ENCODE measurements around the gene CREB3L1. TPM values are rescaled to one million over a fixed set of nuclear protein-coding genes. Genes with fewer than 3 reads are reported as not detected.

Gene CREB3L1
- total and polyA plus RNA-seq, 2 donors (not counting 3 experiments of a cell fraction or from before 2014, with no cell fraction given) = 0.23 to 0.84 TPM

GRCh38 chr11:46280706-46281105 lies 3.2 kb downstream of the CREB3L1 start:
- dilution Hi-C loops (cut with MboI; ENCODE audit: extremely low pct_ligation_motif_present, low sequenced_read_pairs) = no loop called here
- Histone ChIP-seq H3K4me1 (ENCODE audit: control insufficient read depth, extremely low read depth, insufficient read depth, low read length) (peaks cover 6% of the 10 kb centered on the region), H3K27me3 (ENCODE audit: control insufficient read depth in 2 of 2, insufficient read depth in 2 of 2, low read length in 2 of 2) (peaks cover 44 to 45% of the 10 kb centered on the region in 2 experiments), H3K79me2 (ENCODE audit: control insufficient read depth, insufficient read depth, low read length) (no peaks in the 10 kb centered on the region), H3K27ac (ENCODE audit: insufficient read depth, low read depth, low read length) (no peak overlapping the region), H3K9ac (replicated peaks; ENCODE audit: extremely low read depth, insufficient read depth, low read length) (no peak overlapping the region), H4K20me1 (replicated peaks; ENCODE audit: control insufficient read depth, extremely low read depth, insufficient read depth, low read length) (no peaks in the 10 kb centered on the region), H3K36me3 (ENCODE audit: control insufficient read depth in 2 of 2, extremely low read depth in 1 of 2, insufficient read depth in 2 of 2, low read length in 2 of 2) (no peaks in the 10 kb centered on the region), H3K4me2 (ENCODE audit: insufficient read depth, low read length) (no peak overlapping the region), H3K9me3 (replicated peaks; ENCODE audit: control insufficient read depth, insufficient read depth, low read length) (no peaks in the 10 kb centered on the region), H3K9me1 (replicated peaks; ENCODE audit: control insufficient read depth, extremely low read depth, insufficient read depth, low read length) (no peaks in the 10 kb centered on the region), H2AFZ (ENCODE audit: low read depth, low read length) (no peak overlapping the region), H3K4me3 (replicated peaks in 1 of 3; ENCODE audit: insufficient read depth in 1 of 3, low read depth in 1 of 3, low read length in 3 of 3) (no peak overlapping the region)
- FAIRE-seq (no peak), DNase-seq (ENCODE audit: low read depth, low spot score) (no peak)
- ChIA-PET CTCF (no interaction called here), POLR2A (no interaction called here)
- intact Hi-C loops (cut with micrococcal nuclease) = no loop called here
- TF ChIP-seq FOS (IDR thresholded peaks at IDR 0.05; ENCODE audit: borderline replicate concordance, insufficient read depth, low read length) = no peak
- TF ChIP-seq MYC (IDR thresholded peaks at IDR 0.05; ENCODE audit: low read depth, low read length) = no peak
- no peak for TF ChIP-seq POLR2AphosphoS5 (IDR thresholded peaks at IDR 0.05; ENCODE audit: insufficient read depth, low read depth, low read length)
- TF ChIP-seq GATA2 (IDR thresholded peaks at IDR 0.05; ENCODE audit: insufficient read depth, insufficient read length, low read depth, low read length) = no peak
- TF ChIP-seq EZH2 (IDR thresholded peaks at IDR 0.05; ENCODE audit: borderline replicate concordance, low read depth, low read length, severe bottlenecking) = no peak
- no peak for TF ChIP-seq POLR2A (IDR thresholded peaks at IDR 0.05; ENCODE audit: low read depth, low read length)
- TF ChIP-seq MAX (IDR thresholded peaks at IDR 0.05; ENCODE audit: insufficient read depth, insufficient read length) = no peak
- no TSS peak for BruUV-seq (replicated peaks)

- no peak overlapping the region for H2AFZ ChIP-seq (ENCODE audit: low read depth, low read length)
- H3K27ac ChIP-seq (ENCODE audit: insufficient read depth, low read depth, low read length) = no peak overlapping the region
- H3K9me1 ChIP-seq (replicated peaks; ENCODE audit: control insufficient read depth, extremely low read depth, insufficient read depth, low read length) = no peaks in the 10 kb centered on the region
- H3K27me3 ChIP-seq (ENCODE audit: control insufficient read depth in 2 of 2, insufficient read depth in 2 of 2, low read length in 2 of 2) = peaks cover 44 to 47% of the 10 kb centered on the region in 2 experiments
- no peaks in the 10 kb centered on the region for H4K20me1 ChIP-seq (replicated peaks; ENCODE audit: control insufficient read depth, extremely low read depth, insufficient read depth, low read length)
- peaks cover 6% of the 10 kb centered on the region for H3K4me1 ChIP-seq (ENCODE audit: control insufficient read depth, extremely low read depth, insufficient read depth, low read length)
- H3K4me2 ChIP-seq (ENCODE audit: insufficient read depth, low read length) = no peak overlapping the region
- FAIRE-seq (no peak), DNase-seq (ENCODE audit: low read depth, low spot score) (no peak)
- no peaks in the 10 kb centered on the region for H3K9me3 ChIP-seq (replicated peaks; ENCODE audit: control insufficient read depth, insufficient read depth, low read length)
- no peaks in the 10 kb centered on the region for H3K36me3 ChIP-seq (ENCODE audit: control insufficient read depth in 2 of 2, extremely low read depth in 1 of 2, insufficient read depth in 2 of 2, low read length in 2 of 2)
- no peak overlapping the region for H3K9ac ChIP-seq (replicated peaks; ENCODE audit: extremely low read depth, insufficient read depth, low read length)
- intact Hi-C loops (cut with micrococcal nuclease) = no loop called here
- dilution Hi-C loops (cut with MboI; ENCODE audit: extremely low pct_ligation_motif_present, low sequenced_read_pairs) = no loop called here
- no peak overlapping the region for H3K4me3 ChIP-seq (replicated peaks in 1 of 3; ENCODE audit: insufficient read depth in 1 of 3, low read depth in 1 of 3, low read length in 3 of 3)
- POLR2A ChIA-PET = no interaction called here
- no peaks in the 10 kb centered on the region for H3K79me2 ChIP-seq (ENCODE audit: control insufficient read depth, insufficient read depth, low read length)
- no peak for TF ChIP-seq GATA2 (IDR thresholded peaks at IDR 0.05; ENCODE audit: insufficient read depth, insufficient read length, low read depth, low read length)
- TF ChIP-seq MYC (IDR thresholded peaks at IDR 0.05; ENCODE audit: low read depth, low read length) = no peak
- TF ChIP-seq EZH2 (IDR thresholded peaks at IDR 0.05; ENCODE audit: borderline replicate concordance, low read depth, low read length, severe bottlenecking) = no peak
- no peak for TF ChIP-seq JUN (IDR thresholded peaks at IDR 0.05; ENCODE audit: borderline replicate concordance, insufficient read depth, insufficient read length, low read depth)
- no peak for TF ChIP-seq MAX (IDR thresholded peaks at IDR 0.05; ENCODE audit: insufficient read depth, insufficient read length)
- no peak for TF ChIP-seq FOS (IDR thresholded peaks at IDR 0.05; ENCODE audit: borderline replicate concordance, insufficient read depth, low read length)
- TF ChIP-seq CTCF (IDR thresholded peaks at IDR 0.05; ENCODE audit: extremely low read depth in 1 of 2, insufficient read depth in 1 of 2, low read depth in 1 of 2, low read length in 2 of 2) = no peak
- no peak for TF ChIP-seq POLR2A (IDR thresholded peaks at IDR 0.05; ENCODE audit: low read depth, low read length)
- TF ChIP-seq POLR2AphosphoS5 (IDR thresholded peaks at IDR 0.05; ENCODE audit: insufficient read depth, low read depth, low read length) = no peak
- no TSS peak for BruUV-seq (replicated peaks)
- CTCF ChIA-PET = no interaction called here
Observed at GRCh38 chr11:46281371-46281831, 3.9 kb downstream of the CREB3L1 start.

Data from endothelial cell of umbilical vein (primary cell).